HepG2 (cell line): Measurements from ENCODE around the gene EGR4. TPM values are rescaled to one million over a fixed set of nuclear protein-coding genes. Genes with fewer than 3 reads are reported as not detected.

Experiments used
- ATAC-seq: fragments of 200-7000 bp; cut with Tn5 transposase; 3 replicates; pipeline ENCODE4 v1.9.1; 2020; ENCODE audit warnings: mild to moderate bottlenecking, moderate library complexity
- BruUV-seq: library from RNA; stranded (reverse); fragments of 400-500 nt; replicated peaks from 2 replicates; lab custom pipeline; 2021; lab: Mats Ljungman, UMichigan
- CTCF ChIA-PET: fragments of 300-600 bp; formaldehyde crosslinking; extraction: SDS; loops from one replicate; lab custom pipeline; 2021; ENCODE audit warnings: low total read pairs, inconsistent platforms, low intra/inter-chr PET ratio; lab: Yijun Ruan, JAX
- POLR2A ChIA-PET: fragments of 350-600 bp; sonication (Branson Sonifier 250); formaldehyde crosslinking; loops from one replicate; lab custom pipeline; 2020; ENCODE audit warnings: antibody characterized with exemption, inconsistent platforms; lab: Yijun Ruan, JAX
- DNase-seq: peaks from one replicate; pipeline ENCODE4 v3.0.0-alpha.2; 2015; ENCODE audit warnings: low spot score
- FAIRE-seq: peaks from 3 replicates; lab custom pipeline; 2011; peaks lifted over from hg19 to GRCh38; lab: Jason Lieb, UNC
- H2AFZ ChIP-seq: one replicate; pipeline ENCODE4 v1.6.1; 2011; ENCODE audit warnings: low read length, inconsistent platforms
- H3K27ac ChIP-seq: fragments of 300-600 bp; 3 replicates; pipeline ENCODE4 v1.8.0; 2011; ENCODE audit warnings: mixed run types, mild to moderate bottlenecking, mixed read lengths, low read length, inconsistent platforms; ENCODE audit not compliant: insufficient read depth; ENCODE audit errors: extremely low read length
- H3K27me3 ChIP-seq, 2 experiments: fragments of 200-600 bp in 1 of 2; 2 replicates in 1 of 2; 3 replicates in 1 of 2; pipeline versions ENCODE4 v1.6.0 to v1.8.0; 2011; ENCODE audit warnings: low read length in 2 of 2, mild to moderate bottlenecking in 2 of 2, moderate library complexity in 2 of 2, inconsistent platforms in 1 of 2; ENCODE audit not compliant: insufficient read depth in 2 of 2, control insufficient read depth in 1 of 2
- H3K36me3 ChIP-seq, 2 experiments: fragments of 200-600 bp in 1 of 2; replicated peaks in 1 of 2; 2 replicates in 1 of 2; 3 replicates in 1 of 2; pipeline versions ENCODE4 v1.5.1 to v1.8.0; 2011; ENCODE audit warnings: low read length in 2 of 2, inconsistent platforms in 1 of 2; ENCODE audit not compliant: insufficient read depth in 2 of 2, control insufficient read depth in 1 of 2
- H3K4me1 ChIP-seq: 2 replicates; pipeline ENCODE4 v1.5.1; 2012; ENCODE audit warnings: low read length, inconsistent platforms; ENCODE audit not compliant: insufficient read depth
- H3K4me2 ChIP-seq: 2 replicates; pipeline ENCODE4 v1.6.0; 2011; ENCODE audit warnings: low read depth, low read length, inconsistent platforms
- H3K4me3 ChIP-seq, 3 experiments: fragments of 200-600 bp in 1 of 3; sonication (generic), shearing (Covaris generic) in 1 of 3; replicated peaks in 1 of 3; 2 replicates each; pipeline ENCODE4 v1.5.1; 2011 to 2016; ENCODE audit warnings: low read length in 3 of 3, inconsistent platforms in 2 of 3, low read depth in 2 of 3, mild to moderate bottlenecking in 2 of 3, control low read depth in 1 of 3, mixed read lengths in 1 of 3; ENCODE audit not compliant: insufficient read depth in 1 of 3
- H3K79me2 ChIP-seq: one replicate; pipeline ENCODE4 v1.6.1; 2011; ENCODE audit warnings: low read length, inconsistent platforms; ENCODE audit not compliant: insufficient read depth
- H3K9ac ChIP-seq: 2 replicates; pipeline ENCODE4 v1.6.0; 2011; ENCODE audit warnings: mild to moderate bottlenecking, low read depth, low read length, inconsistent platforms; ENCODE audit not compliant: insufficient read depth
- H3K9me3 ChIP-seq: 2 replicates; pipeline ENCODE4 v1.5.1; 2012; ENCODE audit warnings: mild to moderate bottlenecking, low read length
- H4K20me1 ChIP-seq: 2 replicates; pipeline ENCODE4 v1.6.0; 2011; ENCODE audit warnings: inconsistent platforms, mild to moderate bottlenecking, low read length, moderate library complexity; ENCODE audit not compliant: insufficient read depth
- EP300 ChIP-seq, 3 experiments: sonication (generic) in 1 of 3; formaldehyde crosslinking in 1 of 3; IDR thresholded peaks; 2 replicates each; pipeline versions ENCODE4 v1.5.1 to v1.6.1; 2011 to 2020; ENCODE audit warnings: low read depth in 2 of 3, low read length in 2 of 3, borderline replicate concordance in 1 of 3, improper control_type of control experiment in 1 of 3, mild to moderate bottlenecking in 1 of 3, missing genetic modification reagents in 1 of 3, moderate library complexity in 1 of 3
- FOXA3 ChIP-seq: IDR thresholded peaks from 2 replicates; pipeline ENCODE4 v1.6.1; 2016; ENCODE audit warnings: missing genetic modification reagents, missing compliant biosample characterization
- HDAC1 ChIP-seq: sonication (generic); formaldehyde crosslinking; IDR thresholded peaks from 2 replicates; pipeline ENCODE4 v1.5.1; 2020; ENCODE audit warnings: mild to moderate bottlenecking, missing genetic modification reagents
- HNF4A ChIP-seq: sonication (generic); formaldehyde crosslinking; IDR thresholded peaks from 2 replicates; pipeline ENCODE4 v1.4.0; 2020; ENCODE audit warnings: missing genetic modification reagents
- HNRNPL ChIP-seq: fragments of 200-400 bp; formaldehyde crosslinking; IDR thresholded peaks from 2 replicates; pipeline ENCODE4 v1.6.1; 2017; ENCODE audit warnings: mild to moderate bottlenecking, low read depth, low read length
- PPARG ChIP-seq: conservative IDR thresholded peaks from 2 replicates; pipeline ENCODE4 v1.6.1; 2016; ENCODE audit warnings: missing biosample characterization, missing genetic modification reagents
- SALL1 ChIP-seq: sonication (generic); formaldehyde crosslinking; IDR thresholded peaks from 2 replicates; pipeline ENCODE4 v1.8.0; 2022; ENCODE audit warnings: mild to moderate bottlenecking, missing genetic modification reagents
- SOX13 ChIP-seq, 3 experiments: fragments of 450-650 bp in 1 of 3; sonication (generic) in 1 of 3; formaldehyde crosslinking in 1 of 3; IDR thresholded peaks in 2 of 3; conservative IDR thresholded peaks in 1 of 3; 2 replicates each; pipeline versions ENCODE4 v1.5.0 to v1.6.1; 2016 to 2020; ENCODE audit warnings: antibody characterized with exemption in 1 of 3, mild to moderate bottlenecking in 1 of 3, missing compliant biosample characterization in 1 of 3, missing genetic modification reagents in 1 of 3, moderate library complexity in 1 of 3
- SOX5 ChIP-seq: IDR thresholded peaks from 2 replicates; pipeline ENCODE4 v1.6.1; 2016; ENCODE audit warnings: borderline replicate concordance
- SOX6 ChIP-seq, 2 experiments: fragments of 450-650 bp in 1 of 2; sonication (generic) in 1 of 2; formaldehyde crosslinking in 1 of 2; IDR thresholded peaks; 2 replicates each; pipeline versions ENCODE4 v1.4.0 to v1.6.1; 2017 to 2020; ENCODE audit warnings: antibody characterized with exemption in 1 of 2, mild to moderate bottlenecking in 1 of 2, missing genetic modification reagents in 1 of 2
- ZBTB7B ChIP-seq: sonication (generic); formaldehyde crosslinking; IDR thresholded peaks from 2 replicates; pipeline ENCODE4 v1.4.0; 2020; ENCODE audit warnings: missing genetic modification reagents
- ZFYVE20 ChIP-seq: sonication (generic); formaldehyde crosslinking; IDR thresholded peaks from 2 replicates; pipeline ENCODE4 v1.8.0; 2023; ENCODE audit warnings: low read depth, mild to moderate bottlenecking, moderate library complexity, missing genetic modification reagents, borderline replicate concordance
- ZKSCAN5 ChIP-seq: sonication (generic); formaldehyde crosslinking; IDR thresholded peaks from 2 replicates; pipeline ENCODE4 v1.5.1; 2020; ENCODE audit warnings: mild to moderate bottlenecking, missing genetic modification reagents
- ZNF333 ChIP-seq: sonication (generic); formaldehyde crosslinking; IDR thresholded peaks from 2 replicates; pipeline ENCODE4 v1.4.0; 2020; ENCODE audit warnings: mild to moderate bottlenecking, missing genetic modification reagents, borderline replicate concordance
- ZNF34 ChIP-seq: sonication (generic); formaldehyde crosslinking; IDR thresholded peaks from 2 replicates; pipeline ENCODE4 v1.4.0; 2020; ENCODE audit warnings: mild to moderate bottlenecking, missing genetic modification reagents, borderline replicate concordance
- ZNF615 ChIP-seq: sonication (generic); formaldehyde crosslinking; IDR thresholded peaks from 2 replicates; pipeline ENCODE4 v1.5.0; 2020; ENCODE audit warnings: mild to moderate bottlenecking, missing genetic modification reagents, borderline replicate concordance
- ZNF644 ChIP-seq: IDR thresholded peaks from 2 replicates; pipeline ENCODE4 v1.6.1; 2016; ENCODE audit warnings: low read depth
- in situ Hi-C: cut with HindIII; loops from 2 replicates; pipeline ENCODE4 v1.10.0; 2017; ENCODE audit warnings: low pct_unique_long_range_greater_than_20kb; ENCODE audit not compliant: extremely low pct_ligation_motif_present
- intact Hi-C: fragments of 100-400 bp; cut with micrococcal nuclease; formaldehyde crosslinking; loops from one replicate; pipeline ENCODE4 v1.10.0; 2022; ENCODE audit not compliant: unreplicated experiment
- polyA plus RNA-seq, 8 experiments: library from polyadenylated mRNA; depleted of rRNA in 3 of 8; stranded (reverse) in 7 of 8; unstranded in 1 of 8; fragments of >200 nt; fragmentation: Illumina TruSeq in 4 of 8; extraction: Trizol in 4 of 8; gene quantifications; 2 replicates each; pipeline versions ENCODE4 v1.2.1 to v1.2.3, GENCODE V29; 2011 to 2016; ENCODE audit warnings: low read depth in 4 of 8, missing spikeins in 1 of 8, mixed read lengths in 1 of 8; ENCODE audit not compliant: insufficient read depth in 1 of 8
- total RNA-seq, 5 experiments: library from RNA; depleted of rRNA; stranded (reverse); fragments of >200 nt; fragmentation: Illumina TruSeq; extraction: Trizol; gene quantifications; 2 replicates each; pipeline ENCODE4 v1.2.3, GENCODE V29; 2016; ENCODE audit warnings: low read depth in 1 of 5
- TF ChIP-seq, protein P1 (sequence below): IDR thresholded peaks from 2 replicates; pipeline ENCODE4 v1.4.0; 2020; ENCODE audit warnings: mild to moderate bottlenecking, missing genetic modification reagents

Gene EGR4
- total and polyA plus RNA-seq, 2 of the 13 experiments (the other 11 are each of a cell fraction or from before 2014, with no cell fraction given) = not detected

DNA sequence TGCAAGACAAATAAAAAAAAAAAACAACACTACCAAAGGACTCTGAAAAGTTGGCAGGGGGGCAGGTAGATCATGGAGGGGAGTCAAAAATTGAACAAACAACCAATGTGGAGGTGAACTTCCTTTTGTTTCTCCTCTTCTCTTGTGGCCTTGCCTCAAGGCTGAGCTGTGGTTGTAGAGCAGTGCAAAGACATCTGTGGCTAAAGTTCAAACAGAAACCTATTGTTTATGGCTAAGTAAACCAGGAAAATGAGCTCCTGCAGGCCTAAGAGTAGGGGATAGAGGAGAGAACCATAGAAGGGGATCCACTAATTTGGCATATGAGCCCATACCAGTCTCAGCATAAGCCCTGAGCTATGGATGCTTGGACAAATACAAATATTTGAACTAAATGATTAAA, 40.2 kb upstream of the EGR4 start:
- H3K4me1 ChIP-seq = peaks cover 17% of the 10 kb centered on the region
- 0 out of 2 replicates have a peak overlapping the region, but pooled peaks have one; percentile 4 for H3K4me2 ChIP-seq
- no peak overlapping the region for H3K4me3 ChIP-seq
- BruUV-seq = no TSS peak
- H3K27ac ChIP-seq = no peak overlapping the region
- ChIA-PET POLR2A (interaction anchor here (1.1 kb wide), 1 partner anchor 52 kb away, joined by 3 read pairs; the partner anchor contains the start of gene ALMS1), CTCF (no interaction called here)
- H3K9me3 ChIP-seq = peaks cover 7% of the 10 kb centered on the region
- no peak overlapping the region for H3K9ac ChIP-seq
- TF ChIP-seq EP300 (IDR thresholded peaks at IDR 0.05; ENCODE audit: low read depth in 2 of 2, low read length in 2 of 2) (peak in 1 of 2 experiments; percentile 14; a peak in 1 of 4 replicates), EP300 (CRISPR knock-in tag; IDR thresholded peaks at IDR 0.05; ENCODE audit: borderline replicate concordance) (no peak), SALL1 (CRISPR knock-in tag) (peak; percentile 37; the same call in 1 of the 2 replicates), SOX5 (CRISPR knock-in tag) (peak; percentile 74), HNF4A (CRISPR knock-in tag) (peak; percentile 53; the same call in 1 of the 2 replicates), PPARG (CRISPR knock-in tag) (0 out of 2 replicates have a peak, but pooled peaks have one; percentile 34), ZFYVE20 (CRISPR knock-in tag) (no peak), SOX6 (IDR thresholded peaks at IDR 0.05) (no peak), SOX6 (CRISPR knock-in tag; IDR thresholded peaks at IDR 0.05) (peak; percentile 87), ZNF34 (CRISPR knock-in tag) (no peak), ZKSCAN5 (0 out of 2 replicates have a peak, but pooled peaks have one; percentile 45), FOXA3 (peak; percentile 22; the same call in 1 of the 2 replicates), HNRNPL (no peak), HDAC1 (CRISPR knock-in tag) (0 out of 2 replicates have a peak, but pooled peaks have one; percentile 16), ZNF615 (CRISPR knock-in tag) (no peak), SOX13 (IDR thresholded peaks at IDR 0.05) (0 out of 2 replicates have a peak, but pooled peaks have one; percentile 40), SOX13 (CRISPR knock-in tag; conservative IDR thresholded peaks at IDR 0.05 in 1 of 2, IDR thresholded peaks at IDR 0.05 in 1 of 2) (peak in 1 of 2 experiments; percentile 94; a peak in 2 of 4 replicates), ZNF644 (CRISPR knock-in tag) (peak; percentile 69), ZNF333 (no peak), ZBTB7B (CRISPR knock-in tag) (0 out of 2 replicates have a peak, but pooled peaks have one; percentile 20)
- TF ChIP-seq, protein P1, sequence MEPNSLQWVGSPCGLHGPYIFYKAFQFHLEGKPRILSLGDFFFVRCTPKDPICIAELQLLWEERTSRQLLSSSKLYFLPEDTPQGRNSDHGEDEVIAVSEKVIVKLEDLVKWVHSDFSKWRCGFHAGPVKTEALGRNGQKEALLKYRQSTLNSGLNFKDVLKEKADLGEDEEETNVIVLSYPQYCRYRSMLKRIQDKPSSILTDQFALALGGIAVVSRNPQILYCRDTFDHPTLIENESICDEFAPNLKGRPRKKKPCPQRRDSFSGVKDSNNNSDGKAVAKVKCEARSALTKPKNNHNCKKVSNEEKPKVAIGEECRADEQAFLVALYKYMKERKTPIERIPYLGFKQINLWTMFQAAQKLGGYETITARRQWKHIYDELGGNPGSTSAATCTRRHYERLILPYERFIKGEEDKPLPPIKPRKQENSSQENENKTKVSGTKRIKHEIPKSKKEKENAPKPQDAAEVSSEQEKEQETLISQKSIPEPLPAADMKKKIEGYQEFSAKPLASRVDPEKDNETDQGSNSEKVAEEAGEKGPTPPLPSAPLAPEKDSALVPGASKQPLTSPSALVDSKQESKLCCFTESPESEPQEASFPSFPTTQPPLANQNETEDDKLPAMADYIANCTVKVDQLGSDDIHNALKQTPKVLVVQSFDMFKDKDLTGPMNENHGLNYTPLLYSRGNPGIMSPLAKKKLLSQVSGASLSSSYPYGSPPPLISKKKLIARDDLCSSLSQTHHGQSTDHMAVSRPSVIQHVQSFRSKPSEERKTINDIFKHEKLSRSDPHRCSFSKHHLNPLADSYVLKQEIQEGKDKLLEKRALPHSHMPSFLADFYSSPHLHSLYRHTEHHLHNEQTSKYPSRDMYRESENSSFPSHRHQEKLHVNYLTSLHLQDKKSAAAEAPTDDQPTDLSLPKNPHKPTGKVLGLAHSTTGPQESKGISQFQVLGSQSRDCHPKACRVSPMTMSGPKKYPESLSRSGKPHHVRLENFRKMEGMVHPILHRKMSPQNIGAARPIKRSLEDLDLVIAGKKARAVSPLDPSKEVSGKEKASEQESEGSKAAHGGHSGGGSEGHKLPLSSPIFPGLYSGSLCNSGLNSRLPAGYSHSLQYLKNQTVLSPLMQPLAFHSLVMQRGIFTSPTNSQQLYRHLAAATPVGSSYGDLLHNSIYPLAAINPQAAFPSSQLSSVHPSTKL (CRISPR knock-in tag) = peak; percentile 51; the same call in 1 of the 2 replicates
- H4K20me1 ChIP-seq = no peaks in the 10 kb centered on the region
- ATAC-seq (peak; percentile 88), FAIRE-seq (no peak), DNase-seq (peak; percentile 50)
- intact Hi-C loops = no loop called here
- H3K27me3 ChIP-seq = no peaks in the 10 kb centered on the region
- H2AFZ ChIP-seq = no peak overlapping the region
- H3K36me3 ChIP-seq = no peaks in the 10 kb centered on the region
- in situ Hi-C loops = no loop called here
- no peaks in the 10 kb centered on the region for H3K79me2 ChIP-seq
